GM20000 (cell line): ENCODE data around the gene MAP1A.

Source experiments
- DNase-seq: peaks from one replicate; pipeline ENCODE4 v3.0.0; 2012; ENCODE audit warnings: low spot score
- TF ChIP-seq, protein P1 (sequence below): IDR thresholded peaks from 2 replicates; pipeline ENCODE4 v1.5.1; 2012; ENCODE audit warnings: mild to moderate bottlenecking, control low read depth; ENCODE audit errors: extremely low read depth, missing control alignments

Gene MAP1A

DNA sequence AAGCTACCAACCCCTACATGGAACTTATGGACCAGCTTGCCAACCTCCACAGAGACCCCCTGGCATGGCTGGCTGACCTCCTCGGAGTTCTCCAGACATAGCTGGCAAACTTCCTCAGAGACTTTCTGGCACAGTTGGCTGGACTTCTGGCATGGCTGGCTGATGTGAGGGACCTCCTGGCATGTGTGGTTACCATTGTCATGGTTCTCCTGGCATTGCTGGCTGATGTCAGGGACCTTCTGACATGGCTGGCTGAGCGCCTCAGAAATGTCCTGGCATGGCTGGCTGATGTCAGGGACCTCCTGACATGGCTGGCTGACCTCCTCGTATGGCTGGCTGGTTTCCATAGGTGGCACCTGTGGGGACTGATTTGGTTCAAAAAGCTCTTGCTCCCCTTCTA is 17.5 kb downstream of the MAP1A start:
- TF ChIP-seq, protein P1, sequence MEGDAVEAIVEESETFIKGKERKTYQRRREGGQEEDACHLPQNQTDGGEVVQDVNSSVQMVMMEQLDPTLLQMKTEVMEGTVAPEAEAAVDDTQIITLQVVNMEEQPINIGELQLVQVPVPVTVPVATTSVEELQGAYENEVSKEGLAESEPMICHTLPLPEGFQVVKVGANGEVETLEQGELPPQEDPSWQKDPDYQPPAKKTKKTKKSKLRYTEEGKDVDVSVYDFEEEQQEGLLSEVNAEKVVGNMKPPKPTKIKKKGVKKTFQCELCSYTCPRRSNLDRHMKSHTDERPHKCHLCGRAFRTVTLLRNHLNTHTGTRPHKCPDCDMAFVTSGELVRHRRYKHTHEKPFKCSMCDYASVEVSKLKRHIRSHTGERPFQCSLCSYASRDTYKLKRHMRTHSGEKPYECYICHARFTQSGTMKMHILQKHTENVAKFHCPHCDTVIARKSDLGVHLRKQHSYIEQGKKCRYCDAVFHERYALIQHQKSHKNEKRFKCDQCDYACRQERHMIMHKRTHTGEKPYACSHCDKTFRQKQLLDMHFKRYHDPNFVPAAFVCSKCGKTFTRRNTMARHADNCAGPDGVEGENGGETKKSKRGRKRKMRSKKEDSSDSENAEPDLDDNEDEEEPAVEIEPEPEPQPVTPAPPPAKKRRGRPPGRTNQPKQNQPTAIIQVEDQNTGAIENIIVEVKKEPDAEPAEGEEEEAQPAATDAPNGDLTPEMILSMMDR: no peak
- DNase-seq: no peak

DNA sequence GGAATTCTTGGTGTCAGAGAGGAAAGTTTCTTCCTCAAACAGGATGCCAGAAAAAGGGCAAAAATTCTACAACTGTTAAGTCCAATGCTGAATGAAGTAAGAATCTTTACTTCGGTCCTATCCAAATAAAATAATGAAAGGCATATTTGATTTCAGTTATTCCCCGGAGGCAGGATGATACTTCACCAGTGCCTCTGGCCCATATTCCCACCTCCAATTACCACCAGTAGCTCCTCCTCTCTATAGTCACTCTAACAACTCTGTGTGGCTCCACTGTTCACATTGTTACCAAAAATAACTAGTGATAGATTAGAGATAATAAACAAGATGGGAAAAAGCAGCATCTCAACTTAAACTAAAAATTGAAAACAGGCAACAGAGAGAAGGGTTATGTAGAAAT is 20.7 kb downstream of the MAP1A start:
- no peak for DNase-seq

DNA sequence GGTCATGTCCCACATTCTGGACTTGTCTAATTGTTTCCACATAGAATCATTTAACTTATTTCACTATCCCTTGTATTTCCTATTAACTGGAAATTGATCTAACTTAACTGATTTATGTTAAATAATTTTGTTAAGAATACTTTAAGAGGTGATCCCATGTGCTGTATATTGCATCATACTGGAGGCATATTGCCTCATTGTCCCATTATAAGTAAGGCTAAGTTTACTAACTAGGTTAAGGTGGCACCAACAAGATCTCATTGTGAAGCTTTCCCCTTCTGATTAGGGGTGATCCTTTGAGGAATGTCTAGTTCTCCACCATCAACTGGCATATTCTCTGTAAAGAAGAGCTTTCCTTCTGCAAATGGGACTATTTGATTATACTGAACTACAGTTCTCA is 24.4 kb downstream of the MAP1A start:
- no peak for DNase-seq
- TF ChIP-seq, protein P1: no peak

More for the DNA sequence above, 20.7 kb downstream of the MAP1A start:
- TF ChIP-seq, protein P1: no peak

DNA sequence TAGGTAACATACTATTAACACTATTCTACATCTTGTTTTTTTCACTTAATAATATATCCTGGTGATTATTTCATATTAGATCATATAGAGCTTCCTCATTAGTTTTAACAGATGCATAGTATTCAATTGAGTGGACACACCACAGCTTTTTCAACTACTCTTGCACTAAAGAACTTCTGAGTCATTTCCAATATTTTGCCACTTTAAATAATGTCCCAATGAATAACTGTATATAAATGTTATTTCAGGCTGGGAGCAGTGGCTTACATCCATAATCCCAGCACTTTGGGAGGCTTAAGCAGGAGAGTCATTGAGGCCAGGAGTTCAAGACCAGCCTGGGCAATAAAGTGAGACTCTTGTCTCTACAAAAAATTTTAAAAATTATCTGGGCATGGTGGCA is 26.9 kb downstream of the MAP1A start:
- TF ChIP-seq, protein P1: no peak
- no peak for DNase-seq

DNA sequence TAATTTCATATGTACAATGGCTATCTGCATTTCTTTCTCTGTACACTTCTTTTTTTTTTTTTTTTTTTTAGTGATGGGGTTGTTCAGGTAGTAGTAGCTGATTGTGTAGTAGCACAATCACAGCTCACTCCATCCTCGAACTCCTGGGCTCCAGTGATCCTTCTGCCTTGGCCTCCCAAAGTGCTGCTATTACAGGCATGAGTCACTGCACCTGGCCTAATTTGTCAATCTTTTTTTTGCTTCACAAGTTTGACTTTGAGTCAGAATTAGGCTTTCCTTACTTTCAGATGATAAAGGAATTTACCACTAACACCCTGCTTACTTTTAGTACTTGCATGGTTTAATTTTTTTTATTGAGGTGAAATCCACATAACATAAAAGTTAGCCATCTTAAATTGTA is 28.0 kb downstream of the MAP1A start:
- TF ChIP-seq, protein P1: no peak
- no peak for DNase-seq

DNA sequence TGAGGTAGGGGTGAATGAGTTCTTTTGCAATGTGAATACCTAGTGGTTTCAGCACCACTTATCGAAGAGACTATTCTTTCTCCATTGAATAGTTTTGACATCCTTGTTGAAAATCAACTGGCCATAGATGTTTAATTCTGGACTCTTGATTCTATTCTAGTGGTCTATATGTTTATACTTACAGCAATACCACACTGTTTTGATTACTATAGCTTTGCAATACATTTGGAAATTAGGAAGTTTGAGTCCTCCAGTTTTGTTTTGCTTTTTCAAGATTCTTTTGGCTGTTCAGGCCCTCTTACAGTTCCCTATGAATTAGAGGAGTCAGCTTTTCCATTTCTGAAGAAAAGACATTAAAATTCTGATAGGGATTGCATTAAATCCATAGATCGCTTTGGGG is 30.1 kb downstream of the MAP1A start:
- DNase-seq: no peak

DNA sequence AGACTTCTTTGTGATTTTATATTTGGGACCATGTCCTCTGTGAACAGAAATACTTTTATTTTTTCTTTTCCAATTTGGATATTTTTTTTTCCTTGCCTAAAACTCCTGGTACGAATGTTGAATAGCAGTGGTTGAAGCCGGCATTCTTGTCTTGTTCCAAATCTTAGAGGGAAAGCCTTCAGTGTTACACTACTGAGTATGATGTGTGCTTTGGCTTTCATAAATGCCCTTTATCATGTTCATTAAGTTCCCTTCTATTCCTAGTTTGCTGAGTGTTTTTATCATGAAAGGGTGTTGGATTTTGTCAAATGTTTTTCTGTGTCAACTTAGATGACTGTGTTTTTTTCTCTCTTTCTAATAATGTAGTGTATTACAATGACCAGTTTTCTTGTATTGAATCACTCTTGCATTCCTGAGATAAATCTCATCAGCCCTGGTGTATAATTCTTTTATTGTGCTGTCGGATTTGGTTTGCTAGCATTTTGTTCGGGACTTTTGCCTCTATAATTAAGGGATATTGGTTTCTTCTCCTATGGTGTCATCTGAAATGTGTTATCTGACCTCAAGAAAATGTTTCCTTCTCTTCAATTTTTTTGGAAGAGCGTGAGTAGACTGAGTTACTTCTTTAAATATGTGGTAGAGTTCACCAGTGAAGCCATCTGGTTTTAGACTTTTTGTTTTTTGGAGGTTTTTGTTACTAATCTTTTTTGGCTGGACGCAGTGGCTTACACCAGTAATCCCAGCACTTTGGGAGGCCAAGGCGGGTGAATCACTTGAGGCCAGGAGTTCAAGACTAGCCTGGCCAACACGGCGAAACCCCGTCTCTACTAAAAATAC is 33.3 kb downstream of the MAP1A start:
- DNase-seq: no peak
- TF ChIP-seq, protein P1: no peak

More for the DNA sequence above, 30.1 kb downstream of the MAP1A start:
- TF ChIP-seq, protein P1: no peak
